HCT116 (cell line): ENCODE measurements around the gene CYSLTR2. TPM values are rescaled to one million over a fixed set of nuclear protein-coding genes. Genes with fewer than 3 reads are reported as not detected.

Experiments
- ATAC-seq: fragments of 200-7000 bp; cut with Tn5 transposase; 2 replicates; pipeline ENCODE4 v1.9.1; 2020; ENCODE audit warnings: mild to moderate bottlenecking, moderate library complexity
- BruUV-seq: library from RNA; stranded (reverse); fragments of 400-500 nt; replicated peaks from 2 replicates; lab custom pipeline; 2021; lab: Mats Ljungman, UMichigan
- CTCF ChIA-PET: fragments of 300-600 bp; sonication (Branson Sonifier 250); formaldehyde crosslinking; loops from one replicate; lab custom pipeline; 2021; ENCODE audit warnings: antibody characterized with exemption; lab: Charles Lee
- POLR2A ChIA-PET: fragments of 300-600, 350-600 bp; sonication (Branson Sonifier 250); formaldehyde crosslinking; loops from one replicate; lab custom pipeline; 2021; ENCODE audit warnings: antibody characterized with exemption; lab: Charles Lee
- RAD21 ChIA-PET, 2 experiments: fragments of 300-600 bp; sonication (Branson Sonifier 250); formaldehyde crosslinking; loops; one replicate each; lab custom pipeline; 2023; ENCODE audit warnings: low total read pairs in 2 of 2; ENCODE audit not compliant: uncharacterized antibody in 2 of 2, unreplicated experiment in 2 of 2, low non-redundant PET in 1 of 2; lab: Charles Lee
- DNase-seq: peaks from one replicate; pipeline ENCODE4 v3.0.0-alpha.2; 2010; ENCODE audit warnings: low read depth, low spot score
- H2AFZ ChIP-seq: fragments of 200-600 bp; shearing (Covaris generic), sonication (generic); 2 replicates; pipeline ENCODE4 v1.6.1; 2017; ENCODE audit warnings: low read depth, mixed run types, mixed read lengths, antibody characterized with exemption, low read length; ENCODE audit not compliant: poor library complexity, severe bottlenecking
- H3K27ac ChIP-seq: 2 replicates; pipeline ENCODE4 v1.5.1; 2012; ENCODE audit warnings: low read depth, low read length
- H3K27me3 ChIP-seq: fragments of 200-600 bp; sonication (generic); 2 replicates; pipeline ENCODE4 v1.6.1; 2016; ENCODE audit warnings: mixed run types, low read length, mixed read lengths; ENCODE audit not compliant: insufficient read depth
- H3K36me3 ChIP-seq, 2 experiments: fragments of 200-500 bp in 1 of 2; fragments of 200-600 bp in 1 of 2; sonication (Bioruptor generic) in 1 of 2; sonication (generic) in 1 of 2; 2 replicates each; pipeline versions ENCODE4 v1.5.1 to v1.6.1; 2014 to 2016; ENCODE audit warnings: low read length in 2 of 2, inconsistent platforms in 1 of 2, mixed read lengths in 1 of 2, mixed run types in 1 of 2; ENCODE audit not compliant: insufficient read depth in 2 of 2, control insufficient read depth in 1 of 2
- H3K4me1 ChIP-seq, 2 experiments: fragments of 200-600 bp in 1 of 2; sonication (generic) in 1 of 2; 2 replicates each; pipeline versions ENCODE4 v1.5.1 to v1.6.1; 2012 to 2017; ENCODE audit warnings: low read length in 2 of 2, inconsistent platforms in 1 of 2, mild to moderate bottlenecking in 1 of 2, mixed read lengths in 1 of 2, mixed run types in 1 of 2, moderate library complexity in 1 of 2; ENCODE audit not compliant: insufficient read depth in 2 of 2, control insufficient read depth in 1 of 2
- H3K4me2 ChIP-seq: fragments of 200-600 bp; sonication (generic); 2 replicates; pipeline ENCODE4 v1.6.1; 2017; ENCODE audit warnings: mixed run types, low read length, mixed read lengths
- H3K4me3 ChIP-seq, 2 experiments: fragments of 200-600 bp in 1 of 2; sonication (generic) in 1 of 2; replicated peaks in 1 of 2; 2 replicates each; pipeline ENCODE4 v1.5.1; 2011 to 2016; ENCODE audit warnings: low read length in 2 of 2, control low read depth in 1 of 2, low read depth in 1 of 2, mild to moderate bottlenecking in 1 of 2, mixed read lengths in 1 of 2, mixed run types in 1 of 2
- H3K79me2 ChIP-seq: fragments of 200-600 bp; sonication (generic); 2 replicates; pipeline ENCODE4 v1.6.1; 2017; ENCODE audit warnings: mild to moderate bottlenecking, mixed run types, low read length, moderate library complexity, mixed read lengths; ENCODE audit not compliant: insufficient read depth
- H3K9ac ChIP-seq: fragments of 200-600 bp; sonication (generic); 2 replicates; pipeline ENCODE4 v1.6.1; 2016; ENCODE audit warnings: low read length, mixed read lengths
- H3K9me2 ChIP-seq: fragments of 200-600 bp; sonication (generic), shearing (Covaris generic); 2 replicates; pipeline ENCODE4 v1.6.1; 2017; ENCODE audit warnings: mixed run types, mild to moderate bottlenecking, moderate library complexity; ENCODE audit not compliant: insufficient read depth
- H3K9me3 ChIP-seq, 2 experiments: fragments of 200-500 bp in 1 of 2; fragments of 200-600 bp in 1 of 2; sonication (Bioruptor generic) in 1 of 2; sonication (generic) in 1 of 2; 2 replicates each; pipeline ENCODE4 v1.6.1; 2014 to 2017; ENCODE audit warnings: low read length in 2 of 2, mixed read lengths in 2 of 2, inconsistent platforms in 1 of 2, low read depth in 1 of 2, mild to moderate bottlenecking in 1 of 2, mixed run types in 1 of 2, moderate library complexity in 1 of 2; ENCODE audit not compliant: control insufficient read depth in 1 of 2, insufficient read depth in 1 of 2
- H4K20me1 ChIP-seq: fragments of 200-600 bp; sonication (generic), shearing (Covaris generic); 2 replicates; pipeline ENCODE4 v1.6.1; 2017; ENCODE audit warnings: mixed run types, mild to moderate bottlenecking, moderate library complexity; ENCODE audit not compliant: insufficient read depth
- ATF3 ChIP-seq: IDR thresholded peaks from 2 replicates; pipeline ENCODE4 v1.6.1; 2012
- CBX3 ChIP-seq: IDR thresholded peaks from 2 replicates; pipeline ENCODE4 v1.6.1; 2012; ENCODE audit warnings: low read depth
- CEBPB ChIP-seq: IDR thresholded peaks from 2 replicates; pipeline ENCODE4 v1.6.1; 2012; ENCODE audit warnings: low read depth
- CTCF ChIP-seq, 3 experiments: fragments of 200-600 bp in 1 of 3; sonication (generic) in 1 of 3; IDR thresholded peaks in 2 of 3; conservative IDR thresholded peaks in 1 of 3; 2 replicates each; pipeline ENCODE4 v1.5.1; 2012 to 2017; ENCODE audit warnings: low read depth in 2 of 3, low read length in 2 of 3, antibody characterized with exemption in 1 of 3, borderline replicate concordance in 1 of 3, control low read depth in 1 of 3, mild to moderate bottlenecking in 1 of 3, mixed read lengths in 1 of 3, mixed run types in 1 of 3, moderate library complexity in 1 of 3; ENCODE audit not compliant: insufficient read depth in 1 of 3
- EGR1 ChIP-seq: IDR thresholded peaks from 2 replicates; pipeline ENCODE4 v1.6.1; 2012; ENCODE audit warnings: low read depth
- ELF1 ChIP-seq: IDR thresholded peaks from 2 replicates; pipeline ENCODE4 v1.6.1; 2012; ENCODE audit warnings: low read depth, borderline replicate concordance
- EZH2 ChIP-seq: fragments of 200-600 bp; sonication (generic); IDR thresholded peaks from 2 replicates; pipeline ENCODE4 v1.6.1; 2017; ENCODE audit warnings: antibody characterized with exemption, mixed run types
- FOSL1 ChIP-seq: IDR thresholded peaks from 2 replicates; pipeline ENCODE4 v1.6.1; 2012; ENCODE audit warnings: low read depth
- JUND ChIP-seq: IDR thresholded peaks from 2 replicates; pipeline ENCODE4 v1.6.1; 2012
- POLR2A ChIP-seq: IDR thresholded peaks from 2 replicates; pipeline ENCODE4 v1.7.0; 2011; ENCODE audit warnings: borderline replicate concordance; ENCODE audit not compliant: insufficient read depth, insufficient read length; ENCODE audit errors: extremely low read depth
- SIN3A ChIP-seq: IDR thresholded peaks from 2 replicates; pipeline ENCODE4 v1.6.1; 2012; ENCODE audit warnings: low read depth
- SP1 ChIP-seq: IDR thresholded peaks from 2 replicates; pipeline ENCODE4 v1.6.1; 2012; ENCODE audit warnings: low read depth
- SRF ChIP-seq: IDR thresholded peaks from 2 replicates; pipeline ENCODE4 v1.6.1; 2012; ENCODE audit warnings: low read depth
- TCF7L2 ChIP-seq: IDR thresholded peaks from 2 replicates; pipeline ENCODE4 v1.7.0; 2011; ENCODE audit warnings: borderline replicate concordance, inconsistent platforms; ENCODE audit not compliant: insufficient read depth, insufficient read length; ENCODE audit errors: extremely low read depth
- YY1 ChIP-seq: IDR thresholded peaks from 2 replicates; pipeline ENCODE4 v1.6.1; 2011; ENCODE audit warnings: low read length, low read depth, moderate library complexity, mild to moderate bottlenecking; ENCODE audit not compliant: insufficient replicate concordance; ENCODE audit errors: extremely low read depth
- ZFX ChIP-seq: fragments of 450-650 bp; IDR thresholded peaks from 2 replicates; pipeline ENCODE4 v1.6.1; 2017
- ZNF274 ChIP-seq: fragments of 200-500 bp; sonication (Bioruptor generic); IDR thresholded peaks from 2 replicates; pipeline ENCODE4 v1.6.1; 2014; ENCODE audit warnings: mild to moderate bottlenecking, low read depth, low read length, inconsistent platforms
- intact Hi-C: fragments of 100-400 bp; cut with micrococcal nuclease; formaldehyde crosslinking; loops from 2 replicates; pipeline ENCODE4 v1.10.0; 2022
- total RNA-seq: library from RNA; stranded (reverse); gene quantifications from one replicate; pipeline ENCODE4 v1.2.1, GENCODE V29; 2021; ENCODE audit not compliant: unreplicated experiment
- TF ChIP-seq, protein P1 (sequence below): IDR thresholded peaks from 2 replicates; pipeline ENCODE4 v1.6.1; 2012; ENCODE audit warnings: low read depth
- TF ChIP-seq, protein P2 (sequence below): IDR thresholded peaks from 2 replicates; pipeline ENCODE4 v1.6.1; 2011; ENCODE audit warnings: mild to moderate bottlenecking, low read length, moderate library complexity; ENCODE audit not compliant: insufficient replicate concordance; ENCODE audit errors: extremely low read depth
- TF ChIP-seq, protein P3 (sequence below): IDR thresholded peaks from 2 replicates; pipeline ENCODE4 v1.6.1; 2012

CYSLTR2 gene
- total RNA-seq, 1 experiment from 2014 or later, result not detected

DNA sequence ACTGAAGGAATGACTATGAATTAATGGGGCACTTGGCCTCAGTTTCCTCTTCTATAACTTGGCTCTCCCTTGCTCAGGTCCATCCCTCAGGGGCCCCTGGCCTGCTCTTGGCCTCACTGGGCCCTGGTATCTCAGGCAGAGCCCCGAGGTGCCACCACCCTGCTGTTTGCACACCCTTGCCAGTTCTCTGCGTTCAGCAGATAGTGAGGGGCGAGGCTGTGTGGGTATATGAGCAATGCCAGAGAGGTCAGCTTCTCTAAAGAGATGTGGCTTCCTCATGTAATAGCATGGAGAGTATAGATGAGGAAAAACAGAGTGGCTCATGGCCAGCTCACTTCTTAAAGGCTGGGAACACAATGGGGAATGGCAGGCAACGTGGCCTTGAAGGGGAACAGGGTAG is 76.1 kb downstream of the CYSLTR2 start:
- ATAC-seq (no peak), DNase-seq (no peak)
- Histone ChIP-seq H3K4me1 (peaks cover 0 to 5% of the 10 kb centered on the region in 2 experiments; a peak in 1 of 4 replicates), H2AFZ (no peak overlapping the region), H3K9me2 (no peaks in the 10 kb centered on the region), H3K4me3 (no peak overlapping the region), H3K27me3 (no peaks in the 10 kb centered on the region), H3K36me3 (no peaks in the 10 kb centered on the region), H3K27ac (no peak overlapping the region), H3K79me2 (no peaks in the 10 kb centered on the region), H4K20me1 (no peaks in the 10 kb centered on the region), H3K9ac (no peak overlapping the region), H3K4me2 (no peak overlapping the region), H3K9me3 (no peaks in the 10 kb centered on the region)
- ChIA-PET CTCF (no interaction called here), RAD21 (no interaction called here), POLR2A (no interaction called here)
- BruUV-seq, result no TSS peak
- TF ChIP-seq EZH2 (no peak), EGR1 (no peak), JUND (no peak), SIN3A (no peak), ELF1 (no peak), YY1 (no peak), TCF7L2 (no peak), SP1 (no peak), CBX3 (no peak), FOSL1 (no peak), ZFX (no peak), SRF (no peak), CTCF (IDR thresholded peaks at IDR 0.05 in 2 of 3, conservative IDR thresholded peaks at IDR 0.05 in 1 of 3; ENCODE audit: borderline replicate concordance in 1 of 3, insufficient read depth in 1 of 3, low read depth in 2 of 3, low read length in 2 of 3) (no peak), ATF3 (no peak), CEBPB (no peak), ZNF274 (no peak), POLR2A (no peak)
- TF ChIP-seq, protein P1, sequence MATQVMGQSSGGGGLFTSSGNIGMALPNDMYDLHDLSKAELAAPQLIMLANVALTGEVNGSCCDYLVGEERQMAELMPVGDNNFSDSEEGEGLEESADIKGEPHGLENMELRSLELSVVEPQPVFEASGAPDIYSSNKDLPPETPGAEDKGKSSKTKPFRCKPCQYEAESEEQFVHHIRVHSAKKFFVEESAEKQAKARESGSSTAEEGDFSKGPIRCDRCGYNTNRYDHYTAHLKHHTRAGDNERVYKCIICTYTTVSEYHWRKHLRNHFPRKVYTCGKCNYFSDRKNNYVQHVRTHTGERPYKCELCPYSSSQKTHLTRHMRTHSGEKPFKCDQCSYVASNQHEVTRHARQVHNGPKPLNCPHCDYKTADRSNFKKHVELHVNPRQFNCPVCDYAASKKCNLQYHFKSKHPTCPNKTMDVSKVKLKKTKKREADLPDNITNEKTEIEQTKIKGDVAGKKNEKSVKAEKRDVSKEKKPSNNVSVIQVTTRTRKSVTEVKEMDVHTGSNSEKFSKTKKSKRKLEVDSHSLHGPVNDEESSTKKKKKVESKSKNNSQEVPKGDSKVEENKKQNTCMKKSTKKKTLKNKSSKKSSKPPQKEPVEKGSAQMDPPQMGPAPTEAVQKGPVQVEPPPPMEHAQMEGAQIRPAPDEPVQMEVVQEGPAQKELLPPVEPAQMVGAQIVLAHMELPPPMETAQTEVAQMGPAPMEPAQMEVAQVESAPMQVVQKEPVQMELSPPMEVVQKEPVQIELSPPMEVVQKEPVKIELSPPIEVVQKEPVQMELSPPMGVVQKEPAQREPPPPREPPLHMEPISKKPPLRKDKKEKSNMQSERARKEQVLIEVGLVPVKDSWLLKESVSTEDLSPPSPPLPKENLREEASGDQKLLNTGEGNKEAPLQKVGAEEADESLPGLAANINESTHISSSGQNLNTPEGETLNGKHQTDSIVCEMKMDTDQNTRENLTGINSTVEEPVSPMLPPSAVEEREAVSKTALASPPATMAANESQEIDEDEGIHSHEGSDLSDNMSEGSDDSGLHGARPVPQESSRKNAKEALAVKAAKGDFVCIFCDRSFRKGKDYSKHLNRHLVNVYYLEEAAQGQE, result no peak
- TF ChIP-seq, protein P2, sequence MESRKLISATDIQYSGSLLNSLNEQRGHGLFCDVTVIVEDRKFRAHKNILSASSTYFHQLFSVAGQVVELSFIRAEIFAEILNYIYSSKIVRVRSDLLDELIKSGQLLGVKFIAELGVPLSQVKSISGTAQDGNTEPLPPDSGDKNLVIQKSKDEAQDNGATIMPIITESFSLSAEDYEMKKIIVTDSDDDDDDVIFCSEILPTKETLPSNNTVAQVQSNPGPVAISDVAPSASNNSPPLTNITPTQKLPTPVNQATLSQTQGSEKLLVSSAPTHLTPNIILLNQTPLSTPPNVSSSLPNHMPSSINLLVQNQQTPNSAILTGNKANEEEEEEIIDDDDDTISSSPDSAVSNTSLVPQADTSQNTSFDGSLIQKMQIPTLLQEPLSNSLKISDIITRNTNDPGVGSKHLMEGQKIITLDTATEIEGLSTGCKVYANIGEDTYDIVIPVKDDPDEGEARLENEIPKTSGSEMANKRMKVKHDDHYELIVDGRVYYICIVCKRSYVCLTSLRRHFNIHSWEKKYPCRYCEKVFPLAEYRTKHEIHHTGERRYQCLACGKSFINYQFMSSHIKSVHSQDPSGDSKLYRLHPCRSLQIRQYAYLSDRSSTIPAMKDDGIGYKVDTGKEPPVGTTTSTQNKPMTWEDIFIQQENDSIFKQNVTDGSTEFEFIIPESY, result no peak
- TF ChIP-seq, protein P3, sequence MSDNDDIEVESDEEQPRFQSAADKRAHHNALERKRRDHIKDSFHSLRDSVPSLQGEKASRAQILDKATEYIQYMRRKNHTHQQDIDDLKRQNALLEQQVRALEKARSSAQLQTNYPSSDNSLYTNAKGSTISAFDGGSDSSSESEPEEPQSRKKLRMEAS, result no peak
- intact Hi-C loops, result loop anchor here (10.0 kb wide), 1 partner anchor 395 kb away; no protein-coding TSS in a partner anchor
